ENCODE results near the gene CAND1. TPM values are rescaled to one million over a fixed set of nuclear protein-coding genes. Genes with fewer than 3 reads are reported as not detected.

Gene CAND1
- total and polyA plus RNA-seq, 4 donors, result 25.4 to 66.1 (median 45.7) TPM

DNA sequence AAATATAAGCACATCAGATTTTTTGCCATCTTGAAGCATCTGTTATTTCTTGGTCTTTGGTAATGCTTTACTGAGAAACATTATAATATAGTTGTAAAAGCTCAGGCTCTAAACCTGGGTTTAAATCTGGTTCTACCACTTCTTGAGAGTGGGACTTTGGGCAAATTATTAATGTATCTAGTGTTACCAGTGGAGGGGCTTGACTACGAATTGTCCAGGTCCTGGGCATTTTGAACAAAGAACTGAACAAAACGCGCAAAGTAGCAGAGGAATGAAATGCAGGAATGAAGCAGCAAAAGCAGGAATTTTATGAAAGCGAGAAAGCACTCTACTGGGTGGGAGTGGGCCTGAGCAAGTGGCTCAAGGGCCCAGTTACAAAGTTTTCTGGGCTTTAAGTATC is 50.8 kb downstream of the CAND1 start:
- Histone ChIP-seq H3K36me3 (ENCODE audit: control insufficient read depth in 4 of 4, insufficient read depth in 3 of 4, low read depth in 1 of 4, low read length in 3 of 4) (peaks cover 0 to 4% (median 2%) of the 10 kb centered on the region in 4 donors), H3K4me1 (ENCODE audit: control insufficient read depth in 4 of 4, insufficient read depth in 4 of 4, low read length in 3 of 4) (no peaks in the 10 kb centered on the region), H3K9ac (ENCODE audit: low read depth in 1 of 2, low read length in 2 of 2) (no peak overlapping the region), H3K27me3 (ENCODE audit: control insufficient read depth in 4 of 4, insufficient read depth in 4 of 4, low read length in 3 of 4) (no peaks in the 10 kb centered on the region), H3K27ac (ENCODE audit: low read depth in 1 of 2, low read length in 2 of 2) (no peak overlapping the region), H3K4me3 (ENCODE audit: low read depth in 1 of 3, low read length in 3 of 3) (no peak overlapping the region), H3K9me3 (ENCODE audit: control insufficient read depth in 4 of 4, low read length in 3 of 4) (peaks cover 0 to 2% (median 0%) of the 10 kb centered on the region in 4 donors)
- no peak for DNase-seq (ENCODE audit: low spot score)
- 98% methylated on average over 4 of the region's 4 CpGs for WGBS
- TF ChIP-seq GABPA (IDR thresholded peaks at IDR 0.05 in 1 of 2, conservative IDR thresholded peaks at IDR 0.05 in 1 of 2) (no peak), ZBTB33 (IDR thresholded peaks at IDR 0.05) (no peak), RAD21 (IDR thresholded peaks at IDR 0.05) (no peak), HNF4G (IDR thresholded peaks at IDR 0.05) (no peak), JUND (IDR thresholded peaks at IDR 0.05) (no peak), EGR1 (IDR thresholded peaks at IDR 0.05; ENCODE audit: low read depth in 2 of 2) (no peak), TAF1 (conservative IDR thresholded peaks at IDR 0.05) (no peak), YY1 (IDR thresholded peaks at IDR 0.05) (no peak)
- TF ChIP-seq, protein P1, sequence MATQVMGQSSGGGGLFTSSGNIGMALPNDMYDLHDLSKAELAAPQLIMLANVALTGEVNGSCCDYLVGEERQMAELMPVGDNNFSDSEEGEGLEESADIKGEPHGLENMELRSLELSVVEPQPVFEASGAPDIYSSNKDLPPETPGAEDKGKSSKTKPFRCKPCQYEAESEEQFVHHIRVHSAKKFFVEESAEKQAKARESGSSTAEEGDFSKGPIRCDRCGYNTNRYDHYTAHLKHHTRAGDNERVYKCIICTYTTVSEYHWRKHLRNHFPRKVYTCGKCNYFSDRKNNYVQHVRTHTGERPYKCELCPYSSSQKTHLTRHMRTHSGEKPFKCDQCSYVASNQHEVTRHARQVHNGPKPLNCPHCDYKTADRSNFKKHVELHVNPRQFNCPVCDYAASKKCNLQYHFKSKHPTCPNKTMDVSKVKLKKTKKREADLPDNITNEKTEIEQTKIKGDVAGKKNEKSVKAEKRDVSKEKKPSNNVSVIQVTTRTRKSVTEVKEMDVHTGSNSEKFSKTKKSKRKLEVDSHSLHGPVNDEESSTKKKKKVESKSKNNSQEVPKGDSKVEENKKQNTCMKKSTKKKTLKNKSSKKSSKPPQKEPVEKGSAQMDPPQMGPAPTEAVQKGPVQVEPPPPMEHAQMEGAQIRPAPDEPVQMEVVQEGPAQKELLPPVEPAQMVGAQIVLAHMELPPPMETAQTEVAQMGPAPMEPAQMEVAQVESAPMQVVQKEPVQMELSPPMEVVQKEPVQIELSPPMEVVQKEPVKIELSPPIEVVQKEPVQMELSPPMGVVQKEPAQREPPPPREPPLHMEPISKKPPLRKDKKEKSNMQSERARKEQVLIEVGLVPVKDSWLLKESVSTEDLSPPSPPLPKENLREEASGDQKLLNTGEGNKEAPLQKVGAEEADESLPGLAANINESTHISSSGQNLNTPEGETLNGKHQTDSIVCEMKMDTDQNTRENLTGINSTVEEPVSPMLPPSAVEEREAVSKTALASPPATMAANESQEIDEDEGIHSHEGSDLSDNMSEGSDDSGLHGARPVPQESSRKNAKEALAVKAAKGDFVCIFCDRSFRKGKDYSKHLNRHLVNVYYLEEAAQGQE (IDR thresholded peaks at IDR 0.05), result no peak
- TF ChIP-seq, protein P2, sequence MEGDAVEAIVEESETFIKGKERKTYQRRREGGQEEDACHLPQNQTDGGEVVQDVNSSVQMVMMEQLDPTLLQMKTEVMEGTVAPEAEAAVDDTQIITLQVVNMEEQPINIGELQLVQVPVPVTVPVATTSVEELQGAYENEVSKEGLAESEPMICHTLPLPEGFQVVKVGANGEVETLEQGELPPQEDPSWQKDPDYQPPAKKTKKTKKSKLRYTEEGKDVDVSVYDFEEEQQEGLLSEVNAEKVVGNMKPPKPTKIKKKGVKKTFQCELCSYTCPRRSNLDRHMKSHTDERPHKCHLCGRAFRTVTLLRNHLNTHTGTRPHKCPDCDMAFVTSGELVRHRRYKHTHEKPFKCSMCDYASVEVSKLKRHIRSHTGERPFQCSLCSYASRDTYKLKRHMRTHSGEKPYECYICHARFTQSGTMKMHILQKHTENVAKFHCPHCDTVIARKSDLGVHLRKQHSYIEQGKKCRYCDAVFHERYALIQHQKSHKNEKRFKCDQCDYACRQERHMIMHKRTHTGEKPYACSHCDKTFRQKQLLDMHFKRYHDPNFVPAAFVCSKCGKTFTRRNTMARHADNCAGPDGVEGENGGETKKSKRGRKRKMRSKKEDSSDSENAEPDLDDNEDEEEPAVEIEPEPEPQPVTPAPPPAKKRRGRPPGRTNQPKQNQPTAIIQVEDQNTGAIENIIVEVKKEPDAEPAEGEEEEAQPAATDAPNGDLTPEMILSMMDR (IDR thresholded peaks at IDR 0.05; ENCODE audit: low read depth, low read length, missing input control), result no peak

DNA sequence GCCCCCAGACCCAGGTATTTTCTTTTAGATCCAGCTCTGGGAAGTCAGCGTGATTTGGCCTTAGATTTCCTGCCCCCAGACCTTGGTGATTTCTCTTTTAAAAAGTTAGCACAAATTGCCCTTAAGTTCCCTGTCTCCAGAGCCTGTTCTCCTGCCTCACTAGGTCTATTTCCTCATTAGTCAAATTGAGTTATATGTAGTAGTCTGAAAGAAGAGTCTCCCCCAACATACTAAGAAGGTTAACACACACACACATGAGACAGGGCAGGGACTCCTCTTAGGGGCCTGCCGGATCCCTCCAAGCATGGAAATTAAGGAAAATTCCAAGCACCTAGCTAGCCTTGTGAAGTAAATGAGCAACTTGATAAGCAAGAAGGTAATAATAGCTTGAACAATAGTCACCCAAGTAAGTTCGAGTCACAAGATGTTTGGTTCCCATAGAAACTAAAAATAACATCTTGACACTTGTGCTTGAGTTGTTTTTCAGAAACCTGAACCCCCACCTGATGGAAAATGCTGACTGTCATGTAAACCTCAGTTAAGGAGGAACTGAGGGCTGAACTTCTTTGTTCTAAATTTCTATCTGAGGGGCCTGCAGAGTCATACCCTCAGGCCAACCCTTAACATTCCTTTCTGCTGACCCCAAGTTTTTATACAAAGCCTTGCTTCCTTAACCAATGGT is 51.6 kb downstream of the CAND1 start:
- no peak for DNase-seq (ENCODE audit: low spot score)
- peaks cover 0 to 2% (median 0%) of the 10 kb centered on the region in 4 donors for H3K9me3 ChIP-seq (ENCODE audit: control insufficient read depth in 4 of 4, low read length in 3 of 4)
- H3K4me1 ChIP-seq (ENCODE audit: control insufficient read depth in 4 of 4, insufficient read depth in 4 of 4, low read length in 3 of 4), result no peaks in the 10 kb centered on the region
- 87% methylated on average over 3 of the region's 3 CpGs for WGBS
- H3K4me3 ChIP-seq (ENCODE audit: low read depth in 1 of 3, low read length in 3 of 3), result no peak overlapping the region
- peaks cover 0 to 4% (median 2%) of the 10 kb centered on the region in 4 donors for H3K36me3 ChIP-seq (ENCODE audit: control insufficient read depth in 4 of 4, insufficient read depth in 3 of 4, low read depth in 1 of 4, low read length in 3 of 4)
- no peak overlapping the region for H3K9ac ChIP-seq (ENCODE audit: low read depth in 1 of 2, low read length in 2 of 2)
- H3K27ac ChIP-seq (ENCODE audit: low read depth in 1 of 2, low read length in 2 of 2), result no peak overlapping the region
- no peaks in the 10 kb centered on the region for H3K27me3 ChIP-seq (ENCODE audit: control insufficient read depth in 4 of 4, insufficient read depth in 4 of 4, low read length in 3 of 4)
- TF ChIP-seq YY1 (IDR thresholded peaks at IDR 0.05) (no peak), SP1 (IDR thresholded peaks at IDR 0.05) (no peak), HNF4A (conservative IDR thresholded peaks at IDR 0.05) (no peak), HNF4G (IDR thresholded peaks at IDR 0.05) (no peak), RAD21 (IDR thresholded peaks at IDR 0.05) (no peak), ATF3 (IDR thresholded peaks at IDR 0.05) (no peak), JUND (IDR thresholded peaks at IDR 0.05) (no peak), FOXA1 (IDR thresholded peaks at IDR 0.05) (no peak), ZBTB33 (IDR thresholded peaks at IDR 0.05) (no peak), FOXA2 (IDR thresholded peaks at IDR 0.05) (no peak), TAF1 (conservative IDR thresholded peaks at IDR 0.05) (no peak), NR2F2 (IDR thresholded peaks at IDR 0.05) (no peak), GABPA (IDR thresholded peaks at IDR 0.05 in 1 of 2, conservative IDR thresholded peaks at IDR 0.05 in 1 of 2) (no peak)
- TF ChIP-seq, protein P2 (IDR thresholded peaks at IDR 0.05; ENCODE audit: low read depth, low read length, missing input control), result no peak
- TF ChIP-seq, protein P3, sequence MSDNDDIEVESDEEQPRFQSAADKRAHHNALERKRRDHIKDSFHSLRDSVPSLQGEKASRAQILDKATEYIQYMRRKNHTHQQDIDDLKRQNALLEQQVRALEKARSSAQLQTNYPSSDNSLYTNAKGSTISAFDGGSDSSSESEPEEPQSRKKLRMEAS (IDR thresholded peaks at IDR 0.05), result no peak
